GM19463 (cell line): Measurements from ENCODE around the gene SAG.

Experiments
- ATAC-seq: cut with Tn5 transposase; IDR thresholded peaks from one replicate; pipeline ENCODE4 v1.9.1; 2021; ENCODE audit warnings: mild to moderate bottlenecking, moderate library complexity; ENCODE audit not compliant: unreplicated experiment

SAG gene

DNA sequence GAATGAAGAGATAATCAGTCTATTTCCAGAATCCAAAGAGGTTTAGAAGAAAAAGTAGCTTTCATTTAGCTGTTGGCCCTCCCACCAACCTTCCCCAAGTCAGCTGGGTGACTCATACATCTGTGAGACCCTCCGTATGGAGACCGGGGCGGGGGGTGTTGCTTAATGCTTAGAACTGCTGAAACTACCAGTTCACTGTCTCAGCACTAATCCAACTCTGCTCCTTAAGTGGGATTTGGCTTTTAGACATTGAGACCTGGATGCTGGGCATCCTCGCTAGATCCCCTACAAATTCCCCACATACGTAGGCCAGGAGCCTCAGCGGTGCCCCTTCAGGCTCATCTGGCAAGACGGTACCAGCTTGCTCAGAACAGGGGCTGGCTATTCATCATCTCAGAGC lies at the start of gene SAG:
Gene SAG (plus strand): TSS at position 252 of the 400 bp plus-strand sequence. CDS start 1,374 bp downstream, outside the sequence.
- ATAC-seq: no peak

DNA sequence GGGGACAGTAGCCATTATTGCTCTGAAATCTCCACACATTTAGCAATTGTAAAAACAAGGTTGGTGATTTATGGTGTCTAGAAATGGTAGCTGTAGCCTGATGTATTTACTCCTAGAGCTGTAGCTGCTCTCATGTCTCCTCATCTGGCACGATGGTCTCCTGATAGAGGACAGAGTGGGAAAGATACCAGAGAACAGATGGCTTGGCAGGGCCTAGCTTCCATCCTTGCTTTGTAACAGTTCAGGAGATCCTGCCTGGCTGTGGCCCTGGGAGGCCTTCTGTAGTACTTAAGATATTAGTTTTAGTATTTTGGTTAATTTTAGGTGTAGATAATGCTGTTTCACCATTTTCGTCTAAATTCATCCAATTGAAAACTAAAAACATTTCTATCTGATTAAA lies 49.4 kb upstream of the SAG start:
- ATAC-seq: no peak

DNA sequence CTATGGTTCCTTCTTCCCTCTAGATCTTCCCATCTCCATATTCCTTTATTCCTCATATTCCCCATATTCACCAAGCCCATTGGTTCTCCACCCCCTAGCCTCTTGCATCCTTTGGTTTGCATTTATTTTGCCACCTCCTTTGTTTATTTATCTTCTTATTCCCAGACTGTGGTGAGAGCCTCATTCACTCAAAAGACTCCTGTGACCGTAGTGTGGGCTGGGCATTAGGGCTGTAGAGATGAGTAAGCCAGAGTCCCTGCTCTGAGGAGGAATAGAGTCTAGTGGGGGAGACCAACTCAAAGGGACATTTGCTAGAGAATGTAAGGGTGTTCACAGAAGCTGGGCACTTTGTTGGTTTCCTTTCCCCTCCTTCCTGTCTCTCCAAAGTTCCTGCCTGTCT lies 47.9 kb upstream of the SAG start:
- no peak for ATAC-seq

DNA sequence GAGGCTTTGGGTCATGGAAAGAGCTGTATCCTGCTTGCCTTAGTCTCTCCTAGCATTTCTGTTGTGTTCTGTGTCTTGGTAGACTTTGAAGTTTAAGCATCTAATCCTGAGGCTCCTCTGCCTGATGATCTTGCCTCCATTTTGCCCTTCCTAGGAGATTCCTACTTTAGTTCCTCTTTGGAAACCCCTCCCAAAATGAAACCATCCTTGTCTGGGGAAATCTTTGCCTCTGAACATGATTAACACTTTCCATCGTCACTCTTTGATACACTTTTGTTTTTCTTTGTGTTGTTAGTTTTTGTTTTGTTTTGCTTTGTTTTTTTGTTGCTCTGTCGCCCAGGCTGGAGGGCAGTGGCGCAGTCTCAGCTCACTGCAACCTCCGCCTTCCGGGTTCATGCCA lies 47.0 kb upstream of the SAG start:
- ATAC-seq: no peak

DNA sequence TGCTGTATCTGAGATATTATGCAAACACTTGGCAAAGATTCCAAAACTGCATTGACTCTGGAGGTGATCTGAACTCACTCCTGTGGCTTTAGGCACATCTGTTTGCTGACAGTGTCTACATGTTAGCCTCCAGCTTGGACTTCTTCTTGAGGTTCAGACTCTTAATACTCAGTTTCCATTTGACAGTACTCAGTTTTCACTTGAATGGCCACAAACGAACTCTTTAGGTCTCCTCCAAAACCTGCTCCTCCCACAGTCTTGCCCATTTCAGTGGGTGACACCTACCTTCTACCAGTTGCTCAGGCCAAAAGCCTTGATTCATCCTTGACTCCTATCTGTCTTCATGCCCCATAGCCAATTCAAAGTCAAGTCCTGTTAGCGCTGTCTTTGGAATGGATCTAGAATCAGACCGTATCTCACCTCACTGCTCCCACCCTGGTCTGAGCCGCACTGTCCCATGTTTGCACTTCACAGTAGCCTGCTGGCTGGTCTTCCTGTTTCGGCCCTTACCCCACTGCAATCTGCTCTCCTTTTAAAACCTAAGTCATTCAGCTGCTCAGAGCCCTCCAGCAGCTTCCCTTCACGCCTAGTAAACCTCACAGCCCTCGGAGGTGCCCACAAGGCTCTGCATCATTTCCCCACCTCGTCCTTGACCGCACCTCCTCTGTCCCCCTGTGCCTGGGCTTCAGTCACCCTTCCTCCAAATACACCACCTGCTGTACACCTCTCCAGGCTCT lies 45.6 kb upstream of the SAG start:
- peak; percentile 63 for ATAC-seq

DNA sequence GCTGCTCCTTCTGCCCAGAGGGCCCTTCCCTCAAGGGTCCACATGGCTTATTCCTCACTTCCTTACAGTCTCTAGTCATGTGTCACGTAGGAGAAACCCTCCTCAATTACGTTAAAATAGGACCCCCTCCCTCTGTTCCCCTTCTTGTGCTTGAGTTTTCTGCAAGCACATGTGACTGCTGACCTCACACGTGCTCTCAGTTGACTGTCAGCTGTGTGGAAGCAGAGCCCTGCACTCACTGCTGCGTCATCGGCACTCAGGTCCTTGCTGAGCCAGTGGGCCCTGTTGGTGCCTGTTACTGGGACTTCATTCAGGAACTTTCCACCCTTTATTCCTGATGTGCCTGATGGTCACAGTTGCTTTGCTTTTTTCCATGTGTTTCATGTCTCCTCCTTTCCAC lies 45.1 kb upstream of the SAG start:
- no peak for ATAC-seq

DNA sequence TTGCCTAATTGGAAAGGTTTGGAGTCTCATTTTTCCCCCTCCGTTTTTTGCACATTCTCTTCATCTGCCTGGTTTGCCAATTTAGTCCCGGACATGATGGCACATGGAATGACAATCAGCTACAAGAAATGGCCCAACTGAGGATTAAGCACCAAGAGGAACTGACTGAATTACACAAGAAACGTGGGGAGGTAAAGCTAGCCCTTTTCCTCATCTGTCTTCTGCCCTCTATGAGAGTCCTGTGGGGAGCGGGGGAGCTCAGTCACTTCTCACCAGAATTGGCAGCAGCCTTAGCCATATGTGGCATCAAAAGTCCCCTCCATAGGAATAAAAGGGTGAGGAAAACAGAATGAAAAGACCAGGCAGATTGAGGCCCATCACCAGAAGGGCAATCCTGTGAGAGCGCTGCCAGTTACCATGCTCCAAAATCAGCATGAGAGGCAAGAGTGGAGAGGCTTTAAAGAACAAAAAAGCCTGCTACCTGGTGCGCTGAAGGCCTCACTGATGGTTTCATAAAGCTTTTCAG lies 44.5 kb upstream of the SAG start:
- no peak for ATAC-seq

DNA sequence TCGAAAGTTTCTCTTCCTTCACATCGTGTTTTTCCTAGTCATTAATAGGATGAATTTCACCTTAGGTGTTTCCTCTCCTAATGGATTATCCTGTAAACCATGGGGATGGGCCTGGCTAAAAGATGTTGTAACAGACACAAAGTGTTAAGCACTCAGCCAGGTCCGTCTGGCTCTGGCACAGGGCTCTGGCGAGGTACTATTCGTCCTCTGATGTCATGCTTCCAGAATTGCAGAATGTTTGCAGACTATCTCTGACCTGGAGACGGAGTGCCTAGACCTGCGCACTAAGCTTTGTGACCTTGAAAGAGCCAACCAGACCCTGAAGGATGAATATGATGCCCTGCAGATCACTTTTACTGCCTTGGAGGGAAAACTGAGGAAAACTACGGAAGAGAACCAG lies 42.9 kb upstream of the SAG start:
- no peak for ATAC-seq

DNA sequence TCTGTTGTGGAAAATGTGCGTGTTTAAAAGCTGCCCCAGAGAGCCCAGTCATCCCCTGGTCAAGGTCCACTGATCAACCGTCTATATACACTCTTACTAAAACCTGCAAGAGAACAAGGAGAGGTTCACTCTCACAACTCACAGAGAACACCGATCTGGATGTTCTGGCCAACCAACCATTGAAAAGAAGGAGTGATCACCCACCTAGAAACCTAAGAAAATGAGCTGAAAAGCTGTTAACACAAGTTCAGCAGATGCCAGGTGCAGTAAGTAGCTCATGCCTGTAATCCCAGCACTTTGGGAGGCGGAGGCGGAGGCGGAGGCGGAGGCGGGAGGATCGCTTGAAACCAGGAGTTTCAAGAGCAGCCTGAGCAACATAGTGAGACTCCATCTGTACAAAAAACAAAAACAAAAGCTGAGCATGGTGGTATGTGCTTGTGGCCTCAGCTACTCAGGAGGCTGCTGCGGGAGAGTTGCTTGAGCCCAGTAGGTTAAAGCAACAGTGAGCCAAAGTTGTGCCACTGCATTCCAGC lies 41.7 kb upstream of the SAG start:
- no peak for ATAC-seq

DNA sequence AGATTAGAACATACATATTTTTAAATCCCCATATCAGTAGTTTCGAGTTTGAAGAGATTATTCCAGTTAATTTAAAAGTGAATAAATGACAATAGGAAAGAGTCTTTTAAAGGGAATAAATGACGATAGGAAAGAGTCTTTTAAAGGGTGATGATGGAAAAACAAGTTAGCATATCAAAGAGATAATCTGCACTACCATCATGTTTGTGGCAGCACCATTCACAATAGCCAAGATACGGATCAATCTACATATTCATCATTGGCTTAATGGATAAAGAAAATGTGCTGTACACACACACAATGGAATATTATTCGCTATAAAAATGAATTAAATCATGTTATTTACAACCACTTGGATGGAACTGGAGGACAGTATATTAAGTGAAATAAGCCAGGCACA lies 41.1 kb upstream of the SAG start:
- no peak for ATAC-seq

DNA sequence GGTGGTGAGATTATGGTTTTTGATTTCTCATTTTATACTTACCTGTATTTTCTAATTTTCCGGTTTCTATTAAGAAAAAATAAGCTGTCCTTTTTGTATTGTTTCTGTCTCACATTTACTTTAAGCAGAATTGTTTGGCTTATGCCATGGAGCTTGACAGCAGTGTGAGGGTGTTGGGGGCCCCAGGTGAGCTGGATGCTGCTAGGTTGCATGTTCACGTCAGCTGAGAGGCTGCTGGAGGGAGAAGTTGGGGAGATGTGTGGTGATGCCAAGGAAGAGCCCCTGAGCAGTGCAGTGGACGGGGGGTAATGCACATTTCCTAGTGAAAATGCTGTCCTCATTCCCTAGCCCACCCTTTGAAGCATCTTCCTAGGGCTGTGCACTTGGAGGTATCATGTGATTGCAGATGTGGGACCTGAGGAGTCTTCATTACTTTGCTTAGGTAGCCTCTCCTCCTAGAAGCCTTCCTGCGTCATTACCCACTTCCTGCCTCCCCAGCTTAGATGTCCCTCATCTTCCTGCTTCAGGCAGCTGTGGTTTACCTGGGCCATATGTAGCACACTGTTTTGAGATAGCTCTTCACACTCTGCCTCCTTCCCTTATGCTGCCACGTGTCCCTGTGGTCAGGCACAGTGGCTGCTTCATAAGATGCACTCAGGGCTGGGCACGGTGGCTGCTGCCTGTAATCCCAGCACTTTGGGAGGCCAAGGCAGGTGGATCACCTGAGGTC lies 39.9 kb upstream of the SAG start:
- ATAC-seq: peak; percentile 58

DNA sequence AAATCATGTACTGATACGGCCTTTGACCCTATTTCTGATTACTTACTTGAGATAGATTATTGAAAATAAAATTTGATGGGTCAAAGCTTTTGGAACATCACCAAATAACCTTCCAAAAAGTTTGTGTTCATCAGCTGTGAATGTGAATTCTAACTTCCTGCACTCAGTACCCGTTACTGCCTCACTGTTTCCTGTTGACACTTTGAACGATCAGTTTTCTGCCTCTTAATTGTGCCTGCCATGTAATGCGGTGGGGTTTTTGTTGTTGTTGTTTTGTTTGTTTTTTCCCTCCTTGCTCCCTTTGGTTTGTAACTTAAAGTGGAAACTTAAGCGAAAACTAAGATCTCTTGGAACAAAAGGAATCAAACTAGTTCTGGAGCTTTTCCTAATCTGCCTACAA lies 37.2 kb upstream of the SAG start:
- no peak for ATAC-seq

DNA sequence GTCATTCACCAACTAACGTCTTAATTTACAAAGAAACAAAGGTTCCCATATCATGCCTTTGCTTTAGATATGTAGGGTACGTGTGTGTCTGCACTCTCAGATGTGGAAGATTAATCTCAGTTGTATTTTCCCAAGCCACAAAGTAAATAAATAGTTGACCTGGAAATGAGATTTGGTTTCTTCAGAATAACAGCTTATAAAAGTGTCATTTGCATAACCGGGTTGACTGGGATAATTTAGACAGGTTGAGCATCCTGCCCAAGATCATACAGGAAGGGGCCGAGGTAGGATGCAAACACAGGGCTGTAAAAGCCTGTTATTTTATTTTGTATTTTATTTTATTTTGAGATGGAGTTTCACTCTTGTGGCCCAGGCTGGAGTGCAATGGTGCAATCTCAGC lies 36.7 kb upstream of the SAG start:
- no peak for ATAC-seq

DNA sequence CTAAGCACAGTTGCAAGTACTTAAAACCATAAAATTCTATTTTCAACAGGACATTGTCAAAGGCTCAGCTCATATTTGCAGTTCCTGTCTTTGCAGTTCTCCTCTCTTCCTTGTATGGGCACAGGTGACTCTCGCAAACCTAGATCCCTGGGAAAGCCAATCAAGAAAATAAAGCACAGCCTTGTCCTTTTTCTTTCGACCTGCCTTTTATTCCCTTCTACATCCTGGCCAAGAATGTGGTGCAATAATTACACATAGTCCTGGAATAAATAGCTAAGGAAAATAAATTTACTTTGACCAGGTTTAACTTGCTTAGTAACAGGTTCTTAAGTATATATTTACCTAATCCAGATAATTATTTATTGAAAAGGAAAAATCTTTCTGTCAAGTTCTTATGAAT lies 35.9 kb upstream of the SAG start:
- ATAC-seq: no peak

DNA sequence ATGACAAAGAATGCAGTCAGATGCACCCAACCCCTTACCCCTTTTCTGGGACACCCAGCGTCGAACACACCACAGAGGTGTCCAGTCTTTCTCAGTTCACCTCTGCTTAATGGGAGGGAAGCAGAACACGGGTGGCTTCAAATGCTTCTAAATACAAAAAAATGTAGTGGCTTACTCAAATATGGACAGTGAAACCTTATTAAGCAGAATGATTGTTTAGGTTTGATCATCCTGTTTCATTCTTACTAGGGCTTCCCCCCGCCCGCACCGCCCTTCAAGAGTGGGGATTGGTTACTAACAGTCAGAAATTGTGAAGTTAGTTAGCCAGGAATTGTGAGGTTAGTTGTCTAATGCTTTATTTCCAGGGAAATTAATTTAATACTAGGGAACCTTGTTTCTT lies 34.5 kb upstream of the SAG start:
- no peak for ATAC-seq

DNA sequence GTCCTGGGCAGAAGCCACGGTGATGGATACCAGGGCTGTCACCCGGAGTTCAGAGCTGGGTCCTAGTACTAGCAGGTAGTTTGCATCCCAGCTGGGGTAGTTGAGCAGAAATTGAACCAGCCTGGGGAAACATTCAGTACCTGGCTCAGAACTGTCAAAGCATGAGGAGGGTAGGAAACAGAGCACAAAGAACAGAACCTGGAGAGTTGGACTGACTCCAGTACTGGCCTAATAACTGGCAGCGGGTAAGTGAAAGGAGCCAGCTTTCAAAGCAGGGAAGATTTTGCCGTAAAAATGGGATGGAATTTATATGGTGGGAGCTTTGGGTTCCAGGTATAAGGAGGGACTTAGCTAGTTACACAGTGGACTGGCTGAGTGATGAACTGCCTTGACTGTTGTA lies 32.4 kb upstream of the SAG start:
- no peak for ATAC-seq

DNA sequence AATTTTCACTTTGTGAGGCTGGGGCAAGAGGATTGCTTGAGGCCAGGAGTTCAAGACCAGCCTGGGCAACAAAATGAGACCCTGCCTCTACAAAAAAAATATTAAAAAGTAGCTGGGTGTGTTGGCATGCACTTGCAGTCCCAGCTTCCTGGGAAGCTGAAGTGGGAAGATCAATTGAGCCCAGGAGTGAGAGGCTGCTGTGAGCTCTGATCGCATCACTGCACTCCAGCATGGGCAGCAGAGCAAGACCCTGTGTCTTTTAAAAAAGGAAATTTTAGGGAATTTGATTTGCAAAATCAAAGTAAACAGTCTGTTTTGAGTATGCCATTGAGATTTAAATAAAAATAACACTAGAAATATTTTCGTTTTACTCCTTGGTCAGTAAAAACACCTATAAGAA lies 28.7 kb upstream of the SAG start:
- ATAC-seq: no peak

DNA sequence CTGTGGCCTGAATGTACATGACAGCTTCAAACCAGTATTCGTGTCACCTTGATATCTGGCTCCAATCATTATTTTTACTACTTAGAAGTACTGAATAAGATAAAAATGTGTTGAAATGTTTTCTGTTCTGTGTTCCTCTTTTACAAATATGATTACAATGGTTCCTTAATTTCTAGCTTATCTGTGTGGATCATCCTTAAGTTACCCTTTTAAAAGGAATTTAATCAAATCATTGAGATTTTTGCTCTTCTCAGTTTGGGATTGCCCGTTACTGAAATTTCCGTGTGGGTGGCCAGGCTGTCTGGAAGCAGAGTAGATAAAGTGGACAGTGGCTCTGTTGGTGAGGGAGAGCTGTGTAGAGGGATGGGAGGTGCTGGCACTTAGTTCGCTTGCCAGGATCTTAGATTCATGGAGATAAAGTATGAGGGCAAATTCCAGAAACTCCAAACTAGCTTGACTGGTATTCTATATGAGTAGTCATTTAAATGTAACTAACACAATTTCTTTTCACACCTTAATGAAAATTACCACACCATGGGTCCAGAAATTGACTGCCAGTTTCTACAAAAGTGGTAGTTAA lies 27.4 kb upstream of the SAG start:
- ATAC-seq: no peak

DNA sequence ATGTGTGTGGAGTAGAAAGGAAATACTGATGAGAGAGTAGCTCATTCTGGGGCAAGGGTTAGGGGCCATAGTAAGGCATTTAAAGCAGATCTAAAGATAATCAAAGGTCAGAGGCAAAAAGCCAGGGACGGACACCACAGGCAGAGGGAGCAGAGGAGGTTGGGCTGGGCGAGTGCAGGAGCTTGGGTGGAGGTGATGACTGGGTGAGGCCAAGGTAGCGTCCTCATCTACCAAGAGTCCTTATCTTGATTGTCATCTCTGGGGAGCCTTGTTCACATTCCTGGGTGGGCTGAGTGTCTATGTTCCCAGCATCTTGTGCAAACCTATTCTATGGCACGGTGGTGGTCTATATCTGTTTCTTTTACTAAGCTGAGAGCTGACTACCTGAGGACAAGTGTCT lies 26.1 kb upstream of the SAG start:
- ATAC-seq: no peak

DNA sequence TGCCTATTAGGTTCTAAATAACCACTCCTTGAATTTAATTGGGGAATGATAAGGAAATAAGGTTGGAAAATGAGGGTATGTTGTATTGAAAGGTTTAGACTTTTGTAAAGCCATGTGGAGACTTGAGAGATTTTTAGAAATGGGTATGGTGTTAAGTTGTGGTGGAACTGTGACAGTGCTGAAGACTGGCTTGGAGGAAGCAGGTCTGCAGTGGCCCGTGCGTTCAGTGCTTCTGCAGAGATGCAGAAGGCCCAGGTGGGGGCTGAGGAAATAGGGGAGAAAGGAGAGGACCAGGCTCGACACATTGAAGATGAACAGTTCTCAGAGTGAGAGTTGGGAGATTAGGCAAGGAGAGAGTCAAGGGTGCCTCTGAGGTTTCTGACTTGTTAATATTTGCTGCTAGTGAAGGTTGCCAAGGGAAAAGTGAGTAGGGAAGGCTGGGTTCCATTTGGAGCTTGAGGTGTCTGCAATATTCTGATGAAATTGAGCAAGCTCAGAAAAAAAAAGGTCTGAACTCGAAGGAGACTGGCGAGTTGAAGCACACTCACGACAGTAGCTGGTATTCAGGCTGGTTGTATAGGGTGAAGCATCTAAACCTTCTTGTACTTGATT lies 25.5 kb upstream of the SAG start:
- ATAC-seq: no peak

DNA sequence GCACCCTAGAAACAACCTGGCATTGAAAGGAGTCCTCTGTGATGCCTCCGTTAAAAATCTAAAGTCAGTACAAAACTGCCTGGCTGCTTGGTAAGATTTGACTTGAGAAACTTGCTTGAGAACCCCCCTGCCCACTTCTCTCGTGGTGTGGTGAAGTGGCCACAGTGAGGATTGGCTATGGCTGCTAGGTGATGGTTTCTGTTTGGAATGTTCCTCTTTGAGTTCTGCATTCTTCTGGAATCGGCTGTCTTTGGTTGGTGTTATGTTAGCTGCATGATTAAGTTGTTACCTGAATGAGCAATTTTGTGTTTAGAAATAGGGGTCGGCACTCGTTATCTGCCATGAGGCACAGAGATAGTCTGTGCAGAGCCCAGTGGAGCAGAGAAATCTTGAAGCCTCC lies 21.7 kb upstream of the SAG start:
- ATAC-seq: no peak
